Measurements from ENCODE around the gene STRBP. TPM values are rescaled to one million over a fixed set of nuclear protein-coding genes. Genes with fewer than 3 reads are reported as not detected.

STRBP gene
- polyA plus RNA-seq, 4 donors: 44.7 to 52.3 (median 50.0) TPM

GRCh38 chr9:123073991-123074422 is 194.4 kb downstream of the STRBP start:
- no peak for DNase-seq (ENCODE audit: low read depth in 4 of 4, low spot score in 3 of 4)

DNA sequence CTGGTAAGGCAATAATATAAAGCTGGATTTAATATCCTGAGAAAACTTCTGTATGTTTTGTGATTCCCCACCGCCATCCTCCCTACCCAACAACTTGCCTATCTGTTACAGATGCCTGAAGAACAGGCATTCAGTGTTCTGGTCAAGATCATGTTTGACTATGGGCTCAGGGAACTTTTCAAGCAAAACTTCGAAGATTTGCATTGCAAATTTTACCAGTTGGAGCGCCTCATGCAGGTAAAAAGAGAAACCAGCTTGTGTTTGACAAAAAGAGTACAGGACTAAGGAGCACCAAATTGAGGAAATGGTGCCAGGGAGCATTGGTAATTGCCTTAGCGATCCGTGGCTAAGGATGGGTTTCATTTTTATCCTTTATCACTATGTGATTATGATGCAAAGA is 194.9 kb downstream of the STRBP start:
- no peak for DNase-seq (ENCODE audit: low read depth in 4 of 4, low spot score in 3 of 4)

DNA sequence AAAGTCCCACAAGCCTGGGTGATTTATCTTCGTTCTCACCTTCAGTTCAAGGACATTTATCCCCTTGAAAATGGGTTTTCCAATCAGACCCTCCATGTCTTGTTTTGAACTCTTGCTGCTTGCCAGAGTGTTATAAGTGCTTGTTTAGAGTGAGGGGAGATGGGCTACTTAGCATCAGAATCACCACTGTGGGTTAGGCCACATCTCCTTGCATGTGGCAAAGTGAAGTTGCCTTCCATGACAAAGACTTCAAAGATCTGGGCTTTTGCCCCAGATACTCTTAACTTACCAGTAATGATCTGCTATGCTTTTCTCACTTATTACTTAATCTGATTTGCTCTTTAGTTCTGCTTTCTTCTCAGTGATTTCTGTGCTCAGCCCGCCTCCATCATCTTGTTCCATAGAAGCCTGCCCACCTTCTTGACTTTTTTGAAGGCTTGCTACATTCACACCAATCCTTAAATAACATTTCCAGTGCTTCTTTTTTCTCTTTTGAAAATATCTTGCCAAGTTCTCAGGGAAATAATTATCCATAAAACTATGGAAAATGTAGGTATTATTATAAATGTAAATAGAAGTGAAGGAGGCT is 195.9 kb downstream of the STRBP start:
- DNase-seq (ENCODE audit: low read depth in 4 of 4, low spot score in 3 of 4): no peak

Other genes with a start within 250 kb of the STRBP start
- under 1 TPM in 3 of 4 donors, not detected in 1; 0.44 to 0.80 (median 0.66) TPM for gene GPR21, start 234.9 kb downstream of the STRBP start, polyA plus RNA-seq (ENCODE audit: insufficient read length in 4 of 4)
- gene CRB2, start 87.6 kb upstream of the STRBP start, polyA plus RNA-seq (ENCODE audit: insufficient read length in 4 of 4): 10 to 100 TPM; 22.7 to 34.6 (median 23.8) TPM